ENCODE data around the gene TM2D3. TPM values are rescaled to one million over a fixed set of nuclear protein-coding genes. Genes with fewer than 3 reads are reported as not detected.

The TM2D3 gene
- total and polyA plus RNA-seq, 2 of the 8 experiments (the other 6 are each of a cell fraction or from before 2014, with no cell fraction given), result 26.4 to 28.0 TPM

GRCh38 chr15:101619615-101619865 lies 32.6 kb downstream of the TM2D3 start (continued):
- no peak for TF ChIP-seq POU5F1 (IDR thresholded peaks at IDR 0.05; ENCODE audit: low read depth, low read length)
- TF ChIP-seq CEBPB (IDR thresholded peaks at IDR 0.05; ENCODE audit: low read depth, low read length), result no peak
- TF ChIP-seq E2F6 (IDR thresholded peaks at IDR 0.05), result no peak
- no peak for TF ChIP-seq CHD2 (IDR thresholded peaks at IDR 0.05; ENCODE audit: low read length)
- TF ChIP-seq POLR2AphosphoS5 (IDR thresholded peaks at IDR 0.05; ENCODE audit: low read depth, low read length), result no peak
- TF ChIP-seq NRF1 (IDR thresholded peaks at IDR 0.05; ENCODE audit: low read depth, low read length), result no peak
